ENCODE data around the gene MYO1A. TPM values are rescaled to one million over a fixed set of nuclear protein-coding genes. Genes with fewer than 3 reads are reported as not detected.

The MYO1A gene
- total RNA-seq, 1 experiment from 2014 or later = 0.26 TPM

DNA sequence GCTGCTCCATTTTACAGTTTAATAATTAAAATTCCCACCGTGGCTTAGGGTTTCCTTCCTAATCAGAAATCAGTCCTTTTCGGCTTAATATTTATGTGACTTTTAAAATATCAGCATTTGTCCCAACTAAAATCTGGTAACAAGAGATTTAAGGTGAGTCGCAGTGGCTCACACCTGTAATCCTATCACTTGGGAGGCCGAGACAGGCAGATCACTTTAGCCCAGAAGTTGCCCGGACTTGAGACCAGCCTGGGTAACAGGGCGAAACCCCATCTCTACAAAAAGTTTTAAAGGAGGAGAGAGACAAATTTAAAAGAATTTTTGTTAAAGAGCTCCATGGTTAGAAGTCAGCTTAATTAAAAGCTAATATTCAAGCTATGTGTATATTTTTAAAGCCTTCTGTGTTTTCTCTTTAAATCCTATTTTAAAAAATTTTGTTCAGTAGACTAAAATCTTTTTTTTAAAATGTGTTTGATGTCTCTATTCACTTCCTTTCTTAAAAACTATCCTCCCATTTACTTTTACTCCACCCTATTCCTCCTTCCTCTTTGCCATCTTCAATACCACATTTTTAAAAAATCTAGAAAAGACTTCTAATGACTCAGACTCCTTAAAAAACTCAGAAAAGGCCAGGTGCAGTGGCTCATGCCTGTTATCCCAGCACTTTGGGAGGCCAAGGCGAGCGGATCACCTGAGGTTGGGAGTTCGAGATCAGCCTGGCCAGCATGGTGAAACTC, 29.8 kb downstream of the MYO1A start:
- H3K4me1 ChIP-seq (ENCODE audit: insufficient read depth, low read length) = peaks cover 2% of the 10 kb centered on the region; the same call in 1 of the 2 replicates
- no peak overlapping the region for H3K18ac ChIP-seq (ENCODE audit: insufficient read length, low read depth, low read length)
- no peak overlapping the region for H4K91ac ChIP-seq (ENCODE audit: insufficient read length, low read depth, low read length)
- H3K36me3 Mint-ChIP-seq (ENCODE audit: insufficient read depth in 1 of 3, low read depth in 3 of 3) = no peaks in the 10 kb centered on the region
- H2BK12ac ChIP-seq (ENCODE audit: insufficient read length, low read depth, low read length) = no peak overlapping the region
- no peak overlapping the region for H2BK20ac ChIP-seq (ENCODE audit: low read depth, low read length, poor library complexity, severe bottlenecking)
- no peaks in the 10 kb centered on the region for H3K79me1 ChIP-seq (ENCODE audit: insufficient read depth, low read depth, low read length, poor library complexity, severe bottlenecking)
- peaks cover 7 to 27% of the 10 kb centered on the region in 2 experiments; a peak in 3 of 4 replicates for H3K4me1 Mint-ChIP-seq
- no peaks in the 10 kb centered on the region for H3K9me3 ChIP-seq (ENCODE audit: control insufficient read depth, low read depth, low read length)
- no peak overlapping the region for H4K5ac ChIP-seq (ENCODE audit: insufficient read length, low read depth, low read length)
- no peak overlapping the region for H3K4ac ChIP-seq (ENCODE audit: low read depth, low read length)
- DNase-seq = no peak
- no peak overlapping the region for H3K4me2 ChIP-seq (ENCODE audit: insufficient read depth, insufficient read length, low read length)
- H2BK120ac ChIP-seq (ENCODE audit: low read depth, low read length, poor library complexity, severe bottlenecking) = no peak overlapping the region
- no peaks in the 10 kb centered on the region for H4K20me1 ChIP-seq (ENCODE audit: control insufficient read depth, insufficient read depth, insufficient read length)
- no peaks in the 10 kb centered on the region for H3K9me3 Mint-ChIP-seq
- H3K4me3 Mint-ChIP-seq = no peak overlapping the region
- peaks cover 3% of the 10 kb centered on the region for H3K27me3 Mint-ChIP-seq (ENCODE audit: low read depth)
- no peak overlapping the region for H2AFZ ChIP-seq (ENCODE audit: low read length)
- no peak overlapping the region for H2BK15ac ChIP-seq (ENCODE audit: low read depth, low read length)
- H3T11ph ChIP-seq (ENCODE audit: low read length) = no peak overlapping the region
- no CpG with 5 or more reads among the region's 9 CpGs for WGBS (ENCODE audit: extremely low coverage, insufficient read length, low lambda C conversion rate)
- peak overlapping the region in 1 of 3 experiments; percentile 68; a peak in 2 of 7 replicates for H3K27ac Mint-ChIP-seq
- no peak overlapping the region for H3K14ac ChIP-seq (ENCODE audit: insufficient read depth, low read length)
- no peak overlapping the region for H4K8ac ChIP-seq (replicated peaks; ENCODE audit: insufficient read length, low read depth, low read length)
- no peak overlapping the region for H2AK5ac ChIP-seq (ENCODE audit: insufficient read length, low read length)
- no peak overlapping the region for H3K23ac ChIP-seq (ENCODE audit: insufficient read length, low read depth, low read length)
- TF ChIP-seq, protein P1, sequence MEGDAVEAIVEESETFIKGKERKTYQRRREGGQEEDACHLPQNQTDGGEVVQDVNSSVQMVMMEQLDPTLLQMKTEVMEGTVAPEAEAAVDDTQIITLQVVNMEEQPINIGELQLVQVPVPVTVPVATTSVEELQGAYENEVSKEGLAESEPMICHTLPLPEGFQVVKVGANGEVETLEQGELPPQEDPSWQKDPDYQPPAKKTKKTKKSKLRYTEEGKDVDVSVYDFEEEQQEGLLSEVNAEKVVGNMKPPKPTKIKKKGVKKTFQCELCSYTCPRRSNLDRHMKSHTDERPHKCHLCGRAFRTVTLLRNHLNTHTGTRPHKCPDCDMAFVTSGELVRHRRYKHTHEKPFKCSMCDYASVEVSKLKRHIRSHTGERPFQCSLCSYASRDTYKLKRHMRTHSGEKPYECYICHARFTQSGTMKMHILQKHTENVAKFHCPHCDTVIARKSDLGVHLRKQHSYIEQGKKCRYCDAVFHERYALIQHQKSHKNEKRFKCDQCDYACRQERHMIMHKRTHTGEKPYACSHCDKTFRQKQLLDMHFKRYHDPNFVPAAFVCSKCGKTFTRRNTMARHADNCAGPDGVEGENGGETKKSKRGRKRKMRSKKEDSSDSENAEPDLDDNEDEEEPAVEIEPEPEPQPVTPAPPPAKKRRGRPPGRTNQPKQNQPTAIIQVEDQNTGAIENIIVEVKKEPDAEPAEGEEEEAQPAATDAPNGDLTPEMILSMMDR (conservative IDR thresholded peaks at IDR 0.05) = no peak
- no peaks in the 10 kb centered on the region for H3K79me2 ChIP-seq (ENCODE audit: insufficient read depth, low read length)
- H3K23me2 ChIP-seq (ENCODE audit: insufficient read length, low read depth, low read length, poor library complexity, severe bottlenecking) = no peaks in the 10 kb centered on the region
- H3K9ac ChIP-seq (ENCODE audit: extremely low read depth, insufficient read length, low read length) = no peak overlapping the region
- no peak overlapping the region for H3K56ac ChIP-seq (ENCODE audit: insufficient read length, low read depth, low read length)
- H3K27me3 ChIP-seq (ENCODE audit: insufficient read depth, low read length) = no peaks in the 10 kb centered on the region
- H2BK5ac ChIP-seq (ENCODE audit: insufficient read length, low read length) = no peak overlapping the region
- no peak overlapping the region for H3K27ac ChIP-seq (ENCODE audit: insufficient read length, low read depth, low read length)

All from H9 (cell line).